Cardiac muscle cell (in vitro differentiated cells and primary cell): ENCODE measurements around the gene WWP2. TPM values are rescaled to one million over a fixed set of nuclear protein-coding genes. Genes with fewer than 3 reads are reported as not detected.
A peak's percentile ranks its signal among the peaks of the same experiment; 100 is the strongest.

ENCODE experiments used
- DNase-seq, 2 donors: peaks; one replicate each; pipeline versions ENCODE4 v3.0.0 to v3.0.0-alpha.2; 2010 to 2017; ENCODE audit warnings: low read depth in 1 of 2, low spot score in 1 of 2
- H3K27ac ChIP-seq: fragments of 200-600 bp; sonication (generic); 2 replicates; pipeline ENCODE4 v1.5.1; 2016
- H3K27me3 ChIP-seq: fragments of 200-600 bp; sonication (generic); 2 replicates; pipeline ENCODE4 v1.6.0; 2016; ENCODE audit warnings: control low read depth
- H3K36me3 ChIP-seq: fragments of 200-600 bp; sonication (generic); 2 replicates; pipeline ENCODE4 v1.5.1; 2016; ENCODE audit warnings: control low read depth
- H3K4me1 ChIP-seq: fragments of 200-600 bp; sonication (generic); 2 replicates; pipeline ENCODE4 v1.8.1; 2017; ENCODE audit warnings: low read depth, mild to moderate bottlenecking, mixed run types
- H3K4me3 ChIP-seq: fragments of 200-600 bp; sonication (generic); 2 replicates; pipeline ENCODE4 v1.5.1; 2016; ENCODE audit warnings: mild to moderate bottlenecking
- H3K9me3 ChIP-seq: fragments of 200-600 bp; sonication (generic); 2 replicates; pipeline ENCODE4 v1.5.1; 2017; ENCODE audit warnings: low read depth, mild to moderate bottlenecking, control low read depth
- polyA plus RNA-seq: library from polyadenylated mRNA; unstranded; fragments of >200 nt; fragmentation: Nextera tagmentation; extraction: Ambion mirVana; gene quantifications from 2 replicates; pipeline ENCODE4 v1.2.1, GENCODE V29; 2016
- total RNA-seq: library from RNA; depleted of rRNA; stranded (reverse); fragments of >200 nt; gene quantifications from 2 replicates; pipeline ENCODE4 v1.2.3, GENCODE V29; 2016
- TF ChIP-seq, protein P1 (sequence below): IDR thresholded peaks from 2 replicates; pipeline ENCODE4 v1.5.1; 2012; ENCODE audit warnings: low read depth, mild to moderate bottlenecking, low read length

Gene WWP2
- total and polyA plus RNA-seq, 2 experiments from 2014 or later, result 21.3 to 27.8 TPM

DNA sequence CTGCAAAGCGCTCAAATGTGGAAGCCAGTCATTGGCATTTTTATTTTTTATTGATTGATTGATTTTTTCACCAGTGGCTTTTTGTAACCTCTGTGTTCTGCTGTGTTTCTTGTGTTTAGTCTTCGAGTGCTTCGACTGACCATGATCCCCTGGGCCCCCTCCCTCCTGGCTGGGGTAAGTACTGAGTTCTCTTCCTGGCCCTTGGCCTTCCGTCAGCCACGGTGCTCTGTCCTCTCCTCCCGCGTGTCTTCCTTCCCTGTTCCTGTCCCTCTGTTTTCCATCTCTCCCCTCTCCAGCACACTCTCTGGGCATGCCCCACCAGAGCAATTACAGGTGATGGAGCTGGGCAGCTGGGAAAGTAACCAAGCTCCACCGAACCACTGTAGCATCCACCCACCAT is 163.2 kb downstream of the WWP2 start:
- no peak for DNase-seq
- Histone ChIP-seq H3K4me1 (peaks cover 37% of the 10 kb centered on the region), H3K27ac (no peak overlapping the region), H3K4me3 (no peak overlapping the region), H3K9me3 (no peaks in the 10 kb centered on the region), H3K27me3 (no peaks in the 10 kb centered on the region), H3K36me3 (no peaks in the 10 kb centered on the region)
- TF ChIP-seq, protein P1, sequence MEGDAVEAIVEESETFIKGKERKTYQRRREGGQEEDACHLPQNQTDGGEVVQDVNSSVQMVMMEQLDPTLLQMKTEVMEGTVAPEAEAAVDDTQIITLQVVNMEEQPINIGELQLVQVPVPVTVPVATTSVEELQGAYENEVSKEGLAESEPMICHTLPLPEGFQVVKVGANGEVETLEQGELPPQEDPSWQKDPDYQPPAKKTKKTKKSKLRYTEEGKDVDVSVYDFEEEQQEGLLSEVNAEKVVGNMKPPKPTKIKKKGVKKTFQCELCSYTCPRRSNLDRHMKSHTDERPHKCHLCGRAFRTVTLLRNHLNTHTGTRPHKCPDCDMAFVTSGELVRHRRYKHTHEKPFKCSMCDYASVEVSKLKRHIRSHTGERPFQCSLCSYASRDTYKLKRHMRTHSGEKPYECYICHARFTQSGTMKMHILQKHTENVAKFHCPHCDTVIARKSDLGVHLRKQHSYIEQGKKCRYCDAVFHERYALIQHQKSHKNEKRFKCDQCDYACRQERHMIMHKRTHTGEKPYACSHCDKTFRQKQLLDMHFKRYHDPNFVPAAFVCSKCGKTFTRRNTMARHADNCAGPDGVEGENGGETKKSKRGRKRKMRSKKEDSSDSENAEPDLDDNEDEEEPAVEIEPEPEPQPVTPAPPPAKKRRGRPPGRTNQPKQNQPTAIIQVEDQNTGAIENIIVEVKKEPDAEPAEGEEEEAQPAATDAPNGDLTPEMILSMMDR, result no peak

DNA sequence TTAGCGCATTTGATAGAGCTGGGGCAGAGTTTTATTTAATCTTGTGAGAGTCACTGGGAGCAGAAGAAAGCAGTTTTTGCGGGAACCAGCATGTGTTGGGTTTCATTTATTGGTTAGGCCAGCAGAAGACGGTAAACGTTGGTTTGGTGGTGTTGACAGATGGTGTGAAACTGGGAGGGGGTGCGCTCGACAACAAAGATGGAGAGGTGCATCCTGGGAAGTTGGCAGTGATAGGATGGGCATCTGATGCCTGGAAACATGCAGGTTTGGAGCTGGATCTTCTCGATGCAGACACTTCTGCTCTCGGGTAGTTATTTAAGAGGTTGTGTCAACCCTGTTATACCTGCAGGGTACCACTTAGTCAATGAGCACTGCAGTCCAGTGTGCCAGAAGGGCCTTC is 164.1 kb downstream of the WWP2 start:
- TF ChIP-seq, protein P1, result no peak
- no peak overlapping the region for H3K4me3 ChIP-seq
- no peak for DNase-seq
- no peak overlapping the region for H3K27ac ChIP-seq
- H3K27me3 ChIP-seq, result no peaks in the 10 kb centered on the region
- no peaks in the 10 kb centered on the region for H3K36me3 ChIP-seq
- no peaks in the 10 kb centered on the region for H3K9me3 ChIP-seq
- H3K4me1 ChIP-seq, result peaks cover 37% of the 10 kb centered on the region

DNA sequence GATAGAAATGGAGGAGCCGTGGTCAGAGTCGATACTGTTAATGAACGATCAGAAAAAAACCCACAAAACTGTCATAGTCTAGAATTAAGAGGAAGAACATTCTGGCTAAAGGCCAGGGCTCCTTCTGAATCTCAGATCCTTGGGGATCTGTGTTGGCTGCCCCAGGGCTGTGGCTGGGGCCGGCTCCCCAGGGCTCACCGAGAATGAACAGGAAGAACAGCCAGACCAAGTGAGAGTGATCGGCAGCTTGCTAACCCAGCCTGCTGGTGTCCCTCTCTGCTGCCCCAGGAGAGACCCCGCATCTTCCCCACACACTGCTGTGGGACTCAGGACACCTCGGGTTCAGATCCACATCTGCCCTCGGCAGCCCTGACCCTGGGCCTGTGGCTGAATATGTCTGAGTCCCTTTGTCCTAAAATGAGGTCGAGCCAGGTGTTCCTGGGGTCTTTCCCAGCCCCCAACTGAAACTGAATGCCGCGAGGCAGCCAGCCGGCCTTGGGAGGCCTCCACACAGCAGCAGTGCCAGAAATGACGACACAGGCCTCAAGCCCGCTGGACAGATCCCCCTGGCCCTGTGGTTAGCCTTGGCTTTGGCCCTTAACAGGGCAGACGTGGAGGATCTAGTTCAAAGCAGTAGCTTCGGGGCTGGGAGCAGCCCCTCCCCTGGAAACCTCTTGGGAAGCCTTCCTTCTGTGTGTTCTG is 165.1 kb downstream of the WWP2 start:
- H3K36me3 ChIP-seq, result no peaks in the 10 kb centered on the region
- peak overlapping the region; percentile 79 for H3K27ac ChIP-seq
- TF ChIP-seq, protein P1, result no peak
- no peaks in the 10 kb centered on the region for H3K27me3 ChIP-seq
- H3K9me3 ChIP-seq, result no peaks in the 10 kb centered on the region
- peaks cover 38% of the 10 kb centered on the region for H3K4me1 ChIP-seq
- DNase-seq, result peak; percentile 56 to 94
- no peak overlapping the region for H3K4me3 ChIP-seq

DNA sequence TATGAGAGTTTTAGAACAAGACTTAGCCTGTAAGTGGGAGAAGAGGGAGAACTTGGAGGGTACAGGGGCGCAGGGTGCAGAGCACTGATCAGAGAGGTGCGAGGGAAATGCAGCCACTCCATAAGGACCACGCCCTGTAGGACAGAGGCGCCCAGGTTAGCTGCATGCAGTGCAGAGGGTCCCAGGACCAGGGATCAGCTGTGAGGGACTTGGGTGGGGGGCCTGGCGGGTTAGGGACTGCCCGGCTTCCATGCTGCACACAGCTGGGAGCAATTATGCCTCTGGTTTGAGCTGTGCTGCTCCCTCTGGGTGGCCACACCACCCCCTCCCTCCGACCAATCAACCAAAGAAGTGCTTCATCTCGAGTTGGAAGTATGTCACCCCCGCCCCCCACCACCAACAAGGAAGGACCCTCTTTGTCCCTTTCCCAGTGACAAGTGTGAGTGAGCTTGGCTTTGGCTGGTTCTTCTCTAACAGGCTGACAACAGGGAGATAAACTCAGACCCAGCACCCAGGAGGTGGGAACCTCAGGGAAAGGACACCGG is 166.8 kb downstream of the WWP2 start:
- Histone ChIP-seq H3K36me3 (no peaks in the 10 kb centered on the region), H3K4me3 (no peak overlapping the region), H3K27me3 (no peaks in the 10 kb centered on the region), H3K4me1 (peaks cover 36% of the 10 kb centered on the region), H3K9me3 (no peaks in the 10 kb centered on the region), H3K27ac (peak overlapping the region; percentile 81)
- TF ChIP-seq, protein P1, result no peak
- peak in 1 of 2 donors; percentile 52 for DNase-seq

DNA sequence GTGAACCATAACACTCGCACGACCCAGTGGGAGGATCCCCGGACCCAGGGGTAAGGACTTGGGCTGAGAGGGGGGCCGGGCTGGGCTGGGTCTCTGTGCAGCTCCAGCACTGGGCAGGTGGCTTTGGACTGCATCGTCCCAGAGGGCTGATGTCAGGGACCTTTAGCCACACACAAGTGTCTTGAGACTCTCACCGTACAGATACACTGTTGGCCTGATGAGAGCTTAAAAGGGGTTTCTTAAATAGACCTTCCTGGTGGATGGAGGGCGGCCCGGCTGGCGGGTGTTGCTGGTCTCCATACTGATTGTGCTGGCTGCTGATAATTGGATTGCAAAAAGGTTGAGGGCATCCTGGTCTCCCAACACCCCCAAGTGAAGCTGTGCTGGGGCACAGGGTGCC is 167.3 kb downstream of the WWP2 start:
- TF ChIP-seq, protein P1, result no peak
- peak overlapping the region; percentile 81 for H3K27ac ChIP-seq
- peak in 1 of 2 donors; percentile 34 for DNase-seq
- H3K4me3 ChIP-seq, result no peak overlapping the region
- H3K36me3 ChIP-seq, result no peaks in the 10 kb centered on the region
- H3K9me3 ChIP-seq, result no peaks in the 10 kb centered on the region
- no peaks in the 10 kb centered on the region for H3K27me3 ChIP-seq
- peaks cover 36% of the 10 kb centered on the region for H3K4me1 ChIP-seq
